CD4-positive, alpha-beta T cell treated with Interleukin-15 for 1 hour (primary cell): ENCODE results near the gene FOXJ1.

Experiments
- DNase-seq: peaks from one replicate; pipeline ENCODE4 v3.0.0-alpha.2; 2020

Gene FOXJ1

GRCh38 chr17:76140661-76141211 is 309 bp downstream of the FOXJ1 start:
- DNase-seq = no peak

- DNase-seq = peak; percentile 51
Observed at GRCh38 chr17:76139801-76140660, 1.0 kb downstream of the FOXJ1 start.

- DNase-seq = no peak
Observed at GRCh38 chr17:76138896-76139752, 1.9 kb downstream of the FOXJ1 start.

GRCh38 chr17:76138234-76138895 is 2.7 kb downstream of the FOXJ1 start:
- no peak for DNase-seq

GRCh38 chr17:76137351-76138233 is 3.5 kb downstream of the FOXJ1 start:
- no peak for DNase-seq

GRCh38 chr17:76137001-76137350 is 4.1 kb downstream of the FOXJ1 start:
- DNase-seq = no peak

- no peak for DNase-seq
Observed at GRCh38 chr17:76136276-76137000, 4.6 kb downstream of the FOXJ1 start.

GRCh38 chr17:76135810-76136188 is 5.2 kb downstream of the FOXJ1 start:
- no peak for DNase-seq

GRCh38 chr17:76134911-76135809 is 5.9 kb downstream of the FOXJ1 start:
- DNase-seq = no peak

- DNase-seq = no peak
Observed at GRCh38 chr17:76132574-76133338, 8.3 kb downstream of the FOXJ1 start.

GRCh38 chr17:76131692-76132573 is 9.1 kb downstream of the FOXJ1 start:
- no peak for DNase-seq

GRCh38 chr17:76131051-76131691 is 9.9 kb downstream of the FOXJ1 start:
- no peak for DNase-seq

GRCh38 chr17:76130473-76130872 is 10.6 kb downstream of the FOXJ1 start:
- DNase-seq = no peak

- DNase-seq = no peak
Observed at GRCh38 chr17:76125922-76126321, 15.1 kb downstream of the FOXJ1 start.

- no peak for DNase-seq
Observed at GRCh38 chr17:76125391-76125675, 15.7 kb downstream of the FOXJ1 start.

GRCh38 chr17:76124582-76125390 is 16.3 kb downstream of the FOXJ1 start:
- DNase-seq = no peak
